ENCODE results near the gene FILIP1L.

FILIP1L gene

GRCh38 chr3:99947356-99947755 lies 166.9 kb downstream of the FILIP1L start:
- DNase-seq, result no peak

- DNase-seq, result no peak
These were observed 168.8 kb downstream of the FILIP1L start for GRCh38 chr3:99945328-99945995.

GRCh38 chr3:99943931-99944761 lies 170.2 kb downstream of the FILIP1L start:
- no peak for DNase-seq

- DNase-seq, result no peak
These were observed 173.1 kb downstream of the FILIP1L start for GRCh38 chr3:99941211-99941610.

- DNase-seq, result no peak
These were observed 174.0 kb downstream of the FILIP1L start for GRCh38 chr3:99940350-99940749.

- DNase-seq, result no peak
These were observed 174.4 kb downstream of the FILIP1L start for GRCh38 chr3:99939876-99940275.

GRCh38 chr3:99938270-99938911 lies 175.9 kb downstream of the FILIP1L start:
- no peak for DNase-seq

GRCh38 chr3:99934975-99935797 lies 179.1 kb downstream of the FILIP1L start:
- no peak for DNase-seq

GRCh38 chr3:99933971-99934750 lies 180.1 kb downstream of the FILIP1L start:
- DNase-seq, result no peak

GRCh38 chr3:99931059-99931458 lies 183.2 kb downstream of the FILIP1L start:
- DNase-seq, result no peak

- DNase-seq, result no peak
These were observed 184.6 kb downstream of the FILIP1L start for GRCh38 chr3:99929745-99930139.

GRCh38 chr3:99928771-99929744 lies 185.2 kb downstream of the FILIP1L start:
- DNase-seq, result no peak

GRCh38 chr3:99927671-99928457 lies 186.4 kb downstream of the FILIP1L start:
- DNase-seq, result no peak

- DNase-seq, result no peak
These were observed 188.6 kb downstream of the FILIP1L start for GRCh38 chr3:99925584-99926230.

- DNase-seq, result no peak
These were observed 190.4 kb downstream of the FILIP1L start for GRCh38 chr3:99923873-99924272.

GRCh38 chr3:99921986-99922385 lies 192.3 kb downstream of the FILIP1L start:
- no peak for DNase-seq

GRCh38 chr3:99921377-99921695 lies 193.0 kb downstream of the FILIP1L start:
- DNase-seq, result no peak

GRCh38 chr3:99920481-99921376 lies 193.6 kb downstream of the FILIP1L start:
- peak in 1 of 2 donors; percentile 11 for DNase-seq

Data from hippocampal formation (tissue), 2 donors.